C4-2B (cell line): Measurements from ENCODE around the gene TUBB4B.

Source experiments
- CTCF ChIP-seq: fragments of 450-650 bp; conservative IDR thresholded peaks from 2 replicates; pipeline ENCODE4 v1.5.1; 2017; ENCODE audit warnings: mild to moderate bottlenecking
- ZFX ChIP-seq: fragments of 450-650 bp; IDR thresholded peaks from 2 replicates; pipeline ENCODE4 v1.6.1; 2017

GRCh38 chr9:137218212-137218753, 22.8 kb upstream of the TUBB4B start:
- TF ChIP-seq CTCF (no peak), ZFX (0 out of 2 replicates have a peak, but pooled peaks have one; percentile 51)
